HCT116 (cell line): Measurements from ENCODE around the gene NDUFS6.

Source experiments
- EZH2phosphoT487 ChIP-seq: fragments of 200-600 bp; IDR thresholded peaks from 2 replicates; pipeline ENCODE4 v1.6.1; 2018; ENCODE audit warnings: antibody characterized with exemption, borderline replicate concordance
- JUND ChIP-seq: IDR thresholded peaks from 2 replicates; pipeline ENCODE4 v1.6.1; 2012
- RAD21 ChIP-seq: IDR thresholded peaks from 2 replicates; pipeline ENCODE4 v1.6.1; 2012; ENCODE audit warnings: low read depth, mild to moderate bottlenecking
- ZNF274 ChIP-seq: fragments of 200-500 bp; sonication (Bioruptor generic); IDR thresholded peaks from 2 replicates; pipeline ENCODE4 v1.6.1; 2014; ENCODE audit warnings: mild to moderate bottlenecking, low read depth, low read length, inconsistent platforms
- TF ChIP-seq, protein P1 (sequence below), 3 experiments: fragments of 200-600 bp in 1 of 3; sonication (generic) in 1 of 3; IDR thresholded peaks in 2 of 3; conservative IDR thresholded peaks in 1 of 3; 2 replicates each; pipeline ENCODE4 v1.5.1; 2012 to 2017; ENCODE audit warnings: low read depth in 2 of 3, low read length in 2 of 3, antibody characterized with exemption in 1 of 3, borderline replicate concordance in 1 of 3, control low read depth in 1 of 3, mild to moderate bottlenecking in 1 of 3, mixed read lengths in 1 of 3, mixed run types in 1 of 3, moderate library complexity in 1 of 3; ENCODE audit not compliant: insufficient read depth in 1 of 3
- TF ChIP-seq, protein P2 (sequence below): IDR thresholded peaks from 2 replicates; pipeline ENCODE4 v1.6.1; 2011; ENCODE audit warnings: mild to moderate bottlenecking, low read length, moderate library complexity; ENCODE audit not compliant: insufficient replicate concordance; ENCODE audit errors: extremely low read depth
- TF ChIP-seq, protein P3 (sequence below): IDR thresholded peaks from 2 replicates; pipeline ENCODE4 v1.6.1; 2012

DNA sequence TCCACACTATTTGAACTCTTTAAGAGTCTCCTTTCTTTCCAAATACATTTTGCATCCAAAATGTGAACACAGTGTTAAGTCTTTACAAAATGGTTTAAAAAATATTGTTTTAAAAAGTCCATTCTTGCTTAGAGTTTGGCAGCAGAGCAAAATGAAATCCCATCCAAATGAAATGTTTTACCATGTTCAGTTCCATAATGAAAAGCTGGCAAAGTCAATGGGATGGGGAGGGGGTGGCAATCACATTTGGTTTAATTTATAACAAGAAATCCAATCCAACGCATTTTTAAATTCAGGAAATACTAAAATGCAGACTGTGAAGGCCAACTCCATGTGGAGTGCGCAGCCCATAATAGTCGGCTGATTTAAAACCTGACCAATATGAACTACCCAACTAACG is 41.0 kb upstream of the NDUFS6 start:
- TF ChIP-seq, protein P1, sequence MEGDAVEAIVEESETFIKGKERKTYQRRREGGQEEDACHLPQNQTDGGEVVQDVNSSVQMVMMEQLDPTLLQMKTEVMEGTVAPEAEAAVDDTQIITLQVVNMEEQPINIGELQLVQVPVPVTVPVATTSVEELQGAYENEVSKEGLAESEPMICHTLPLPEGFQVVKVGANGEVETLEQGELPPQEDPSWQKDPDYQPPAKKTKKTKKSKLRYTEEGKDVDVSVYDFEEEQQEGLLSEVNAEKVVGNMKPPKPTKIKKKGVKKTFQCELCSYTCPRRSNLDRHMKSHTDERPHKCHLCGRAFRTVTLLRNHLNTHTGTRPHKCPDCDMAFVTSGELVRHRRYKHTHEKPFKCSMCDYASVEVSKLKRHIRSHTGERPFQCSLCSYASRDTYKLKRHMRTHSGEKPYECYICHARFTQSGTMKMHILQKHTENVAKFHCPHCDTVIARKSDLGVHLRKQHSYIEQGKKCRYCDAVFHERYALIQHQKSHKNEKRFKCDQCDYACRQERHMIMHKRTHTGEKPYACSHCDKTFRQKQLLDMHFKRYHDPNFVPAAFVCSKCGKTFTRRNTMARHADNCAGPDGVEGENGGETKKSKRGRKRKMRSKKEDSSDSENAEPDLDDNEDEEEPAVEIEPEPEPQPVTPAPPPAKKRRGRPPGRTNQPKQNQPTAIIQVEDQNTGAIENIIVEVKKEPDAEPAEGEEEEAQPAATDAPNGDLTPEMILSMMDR (IDR thresholded peaks at IDR 0.05 in 2 of 3, conservative IDR thresholded peaks at IDR 0.05 in 1 of 3; ENCODE audit: borderline replicate concordance in 1 of 3, insufficient read depth in 1 of 3, low read depth in 2 of 3, low read length in 2 of 3), result no peak
- TF ChIP-seq JUND (no peak), RAD21 (no peak), ZNF274 (no peak), EZH2phosphoT487 (no peak)
- TF ChIP-seq, protein P2, sequence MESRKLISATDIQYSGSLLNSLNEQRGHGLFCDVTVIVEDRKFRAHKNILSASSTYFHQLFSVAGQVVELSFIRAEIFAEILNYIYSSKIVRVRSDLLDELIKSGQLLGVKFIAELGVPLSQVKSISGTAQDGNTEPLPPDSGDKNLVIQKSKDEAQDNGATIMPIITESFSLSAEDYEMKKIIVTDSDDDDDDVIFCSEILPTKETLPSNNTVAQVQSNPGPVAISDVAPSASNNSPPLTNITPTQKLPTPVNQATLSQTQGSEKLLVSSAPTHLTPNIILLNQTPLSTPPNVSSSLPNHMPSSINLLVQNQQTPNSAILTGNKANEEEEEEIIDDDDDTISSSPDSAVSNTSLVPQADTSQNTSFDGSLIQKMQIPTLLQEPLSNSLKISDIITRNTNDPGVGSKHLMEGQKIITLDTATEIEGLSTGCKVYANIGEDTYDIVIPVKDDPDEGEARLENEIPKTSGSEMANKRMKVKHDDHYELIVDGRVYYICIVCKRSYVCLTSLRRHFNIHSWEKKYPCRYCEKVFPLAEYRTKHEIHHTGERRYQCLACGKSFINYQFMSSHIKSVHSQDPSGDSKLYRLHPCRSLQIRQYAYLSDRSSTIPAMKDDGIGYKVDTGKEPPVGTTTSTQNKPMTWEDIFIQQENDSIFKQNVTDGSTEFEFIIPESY, result no peak
- TF ChIP-seq, protein P3, sequence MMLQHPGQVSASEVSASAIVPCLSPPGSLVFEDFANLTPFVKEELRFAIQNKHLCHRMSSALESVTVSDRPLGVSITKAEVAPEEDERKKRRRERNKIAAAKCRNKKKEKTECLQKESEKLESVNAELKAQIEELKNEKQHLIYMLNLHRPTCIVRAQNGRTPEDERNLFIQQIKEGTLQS, result no peak
